ENCODE results near the gene FCN2. TPM values are rescaled to one million over a fixed set of nuclear protein-coding genes. Genes with fewer than 3 reads are reported as not detected.

Gene FCN2
- total and polyA plus RNA-seq, 10 donors: 0.38 to 7.6 (median 1.8) TPM; not detected in 1

GRCh38 chr9:134872482-134873231 lies 8.0 kb upstream of the FCN2 start:
- DNase-seq: no peak
- Histone ChIP-seq H3K36me3 (no peaks in the 10 kb centered on the region), H3K4me3 (no peak overlapping the region), H3K4me1 (no peaks in the 10 kb centered on the region), H3K9me3 (peaks cover 0 to 6% (median 0%) of the 10 kb centered on the region in 8 donors), H3K27me3 (replicated peaks in 1 of 7) (peaks cover 0 to 17% (median 0%) of the 10 kb centered on the region in 7 donors), H3K27ac (no peak overlapping the region)
- intact Hi-C loops (cut with DNase I; ENCODE audit: low total_unique reads): no loop called here
- TF ChIP-seq CTCF (IDR thresholded peaks at IDR 0.05 in 8 of 11, conservative IDR thresholded peaks at IDR 0.05 in 3 of 11) (no peak), POLR2A (IDR thresholded peaks at IDR 0.05) (no peak), POLR2AphosphoS5 (IDR thresholded peaks at IDR 0.05) (no peak)
- 77 to 83% (median 81%) methylated on average over 24 of the region's 24 CpGs for WGBS, 5 donors

GRCh38 chr9:134875371-134875770 lies 5.2 kb upstream of the FCN2 start:
- intact Hi-C loops (cut with DNase I; ENCODE audit: low total_unique reads): no loop called here
- no peak for TF ChIP-seq POLR2AphosphoS5 (IDR thresholded peaks at IDR 0.05)
- TF ChIP-seq POLR2A (IDR thresholded peaks at IDR 0.05): no peak
- no peak for TF ChIP-seq CTCF (IDR thresholded peaks at IDR 0.05 in 8 of 11, conservative IDR thresholded peaks at IDR 0.05 in 3 of 11)
- Histone ChIP-seq H3K36me3 (no peaks in the 10 kb centered on the region), H3K9me3 (peaks cover 0 to 6% (median 0%) of the 10 kb centered on the region in 8 donors), H3K4me3 (no peak overlapping the region), H3K4me1 (no peaks in the 10 kb centered on the region), H3K27me3 (replicated peaks in 1 of 7) (peaks cover 0 to 2% (median 0%) of the 10 kb centered on the region in 7 donors), H3K27ac (no peak overlapping the region)
- DNase-seq: no peak
- 7 to 58% (median 52%) methylated on average over 1 of the region's 1 CpG for WGBS, 5 donors

- no peak for DNase-seq
- intact Hi-C loops (cut with DNase I; ENCODE audit: low total_unique reads): no loop called here
- Histone ChIP-seq H3K4me1 (no peaks in the 10 kb centered on the region), H3K4me3 (no peak overlapping the region), H3K9me3 (peaks cover 0 to 4% (median 0%) of the 10 kb centered on the region in 8 donors), H3K36me3 (no peaks in the 10 kb centered on the region), H3K27me3 (replicated peaks in 1 of 7) (peaks cover 0 to 22% (median 0%) of the 10 kb centered on the region in 7 donors), H3K27ac (no peak overlapping the region)
- WGBS, 5 donors: 86 to 94% (median 92%) methylated on average over 4 of the region's 4 CpGs
- no peak for TF ChIP-seq CTCF (IDR thresholded peaks at IDR 0.05 in 8 of 11, conservative IDR thresholded peaks at IDR 0.05 in 3 of 11)
- TF ChIP-seq POLR2A (IDR thresholded peaks at IDR 0.05): no peak
- no peak for TF ChIP-seq POLR2AphosphoS5 (IDR thresholded peaks at IDR 0.05)
Measured at GRCh38 chr9:134877541-134877940, 3.1 kb upstream of the FCN2 start.

GRCh38 chr9:134879664-134880483 lies 736 bp upstream of the FCN2 start:
- no peaks in the 10 kb centered on the region for H3K4me1 ChIP-seq
- intact Hi-C loops (cut with DNase I; ENCODE audit: low total_unique reads): no loop called here
- no peak overlapping the region for H3K27ac ChIP-seq
- H3K4me3 ChIP-seq: no peak overlapping the region
- H3K36me3 ChIP-seq: no peaks in the 10 kb centered on the region
- no peaks in the 10 kb centered on the region for H3K9me3 ChIP-seq
- no peak for DNase-seq
- 85 to 92% (median 91%) methylated on average over 10 to 13 of the region's 13 CpGs for WGBS, 5 donors
- H3K27me3 ChIP-seq (replicated peaks in 1 of 7): peaks cover 0 to 28% (median 0%) of the 10 kb centered on the region in 7 donors
- TF ChIP-seq CTCF (IDR thresholded peaks at IDR 0.05 in 8 of 11, conservative IDR thresholded peaks at IDR 0.05 in 3 of 11) (no peak), POLR2AphosphoS5 (IDR thresholded peaks at IDR 0.05) (no peak), POLR2A (IDR thresholded peaks at IDR 0.05) (no peak)
